ENCODE measurements around the gene WAS. TPM values are rescaled to one million over a fixed set of nuclear protein-coding genes. Genes with fewer than 3 reads are reported as not detected.

WAS gene
- total RNA-seq, 1 experiment from 2014 or later = 0.47 TPM

GRCh38 chrX:48711162-48711928 lies 27.7 kb downstream of the WAS start:
- DNase-seq (ENCODE audit: low read depth) = no peak

- no peak for DNase-seq (ENCODE audit: low read depth)
These were observed 28.4 kb downstream of the WAS start for GRCh38 chrX:48711929-48712505.

- DNase-seq (ENCODE audit: low read depth) = no peak
These were observed 30.2 kb downstream of the WAS start for GRCh38 chrX:48713847-48714246.

- no peak for DNase-seq (ENCODE audit: low read depth)
These were observed 31.0 kb downstream of the WAS start for GRCh38 chrX:48714573-48714972.

GRCh38 chrX:48715072-48715471 lies 31.5 kb downstream of the WAS start:
- no peak for DNase-seq (ENCODE audit: low read depth)

- no peak for DNase-seq (ENCODE audit: low read depth)
These were observed 32.4 kb downstream of the WAS start for GRCh38 chrX:48715876-48716502.

- DNase-seq (ENCODE audit: low read depth) = no peak
These were observed 36.4 kb downstream of the WAS start for GRCh38 chrX:48719958-48720357.

- DNase-seq (ENCODE audit: low read depth) = no peak
These were observed 37.1 kb downstream of the WAS start for GRCh38 chrX:48720577-48721250.

GRCh38 chrX:48721916-48722315 lies 38.3 kb downstream of the WAS start:
- DNase-seq (ENCODE audit: low read depth) = no peak

- DNase-seq (ENCODE audit: low read depth) = no peak
These were observed 43.0 kb downstream of the WAS start for GRCh38 chrX:48726596-48726995.

GRCh38 chrX:48728653-48729052 lies 45.1 kb downstream of the WAS start:
- no peak for DNase-seq (ENCODE audit: low read depth)

- DNase-seq (ENCODE audit: low read depth) = no peak
These were observed 52.7 kb downstream of the WAS start for GRCh38 chrX:48736303-48736702.

- no peak for DNase-seq (ENCODE audit: low read depth)
These were observed 53.2 kb downstream of the WAS start for GRCh38 chrX:48736878-48737212.

- DNase-seq (ENCODE audit: low read depth) = peak; percentile 95
These were observed 53.8 kb downstream of the WAS start for GRCh38 chrX:48737213-48737938.

- DNase-seq (ENCODE audit: low read depth) = no peak
These were observed 54.3 kb downstream of the WAS start for GRCh38 chrX:48737940-48738339.

Small RNA genes within 50 kb of the gene (small RNA-seq; reads per million reads assigned to genes)
- gene RNU6-1056P = not detected

Other genes starting within 250 kb of the WAS start
- gene SLC38A5, start 213.5 kb upstream of the WAS start, total RNA-seq (2014; rRNA removed; shearing (Covaris generic)) = not detected in 2 replicates
- gene FTSJ1, start 207.6 kb upstream of the WAS start, total RNA-seq (2014; rRNA removed; shearing (Covaris generic)) = 114 and 123 TPM in 2 replicates
- gene PORCN, start 174.8 kb upstream of the WAS start, total RNA-seq (2014; rRNA removed; shearing (Covaris generic)) = 32.7 and 39.6 TPM in 2 replicates
- 129 and 145 TPM in 2 replicates for gene EBP, start 162.0 kb upstream of the WAS start, total RNA-seq (2014; rRNA removed; shearing (Covaris generic))
- 7.1 and 10.4 TPM in 2 replicates for gene TBC1D25, start 144.1 kb upstream of the WAS start, total RNA-seq (2014; rRNA removed; shearing (Covaris generic))
- 169 and 174 TPM in 2 replicates for gene RBM3, start 109.3 kb upstream of the WAS start, total RNA-seq (2014; rRNA removed; shearing (Covaris generic))
- gene WDR13, start 86.3 kb upstream of the WAS start, total RNA-seq (2014; rRNA removed; shearing (Covaris generic)) = 66.1 and 74.0 TPM in 2 replicates
- 10.1 and 11.2 TPM in 2 replicates for gene SUV39H1, start 12.9 kb downstream of the WAS start, total RNA-seq (2014; rRNA removed; shearing (Covaris generic))
- gene GLOD5, start 77.9 kb downstream of the WAS start, total RNA-seq (2014; rRNA removed; shearing (Covaris generic)) = not detected in 2 replicates
- not detected in 2 replicates for gene GATA1, start 102.8 kb downstream of the WAS start, total RNA-seq (2014; rRNA removed; shearing (Covaris generic))
- gene HDAC6, start 118.3 kb downstream of the WAS start, total RNA-seq (2014; rRNA removed; shearing (Covaris generic)) = 11.0 and 12.0 TPM in 2 replicates
- not detected in 2 replicates for gene ERAS, start 142.7 kb downstream of the WAS start, total RNA-seq (2014; rRNA removed; shearing (Covaris generic))
- not detected in 2 replicates for gene PCSK1N, start 151.8 kb downstream of the WAS start, total RNA-seq (2014; rRNA removed; shearing (Covaris generic))
- gene TIMM17B, start 214.0 kb downstream of the WAS start, total RNA-seq (2014; rRNA removed; shearing (Covaris generic)) = 63.0 and 65.9 TPM in 2 replicates
- gene PQBP1, start 214.1 kb downstream of the WAS start, total RNA-seq (2014; rRNA removed; shearing (Covaris generic)) = 80.8 and 109 TPM in 2 replicates
- gene SLC35A2, start 227.8 kb downstream of the WAS start, total RNA-seq (2014; rRNA removed; shearing (Covaris generic)) = 19.4 and 30.6 TPM in 2 replicates
- gene PIM2, start 235.2 kb downstream of the WAS start, total RNA-seq (2014; rRNA removed; shearing (Covaris generic)) = 0.03 and 0.16 TPM in 2 replicates

All from HT1080 (cell line).